HL-60 (cell line): ENCODE results near the gene FSIP1.

Source experiments
- GABPA ChIP-seq: IDR thresholded peaks from 2 replicates; pipeline ENCODE4 v1.6.1; 2012; ENCODE audit warnings: low read depth
- POLR2AphosphoS5 ChIP-seq: IDR thresholded peaks from 2 replicates; pipeline ENCODE4 v1.6.1; 2012; ENCODE audit warnings: low read depth
- REST ChIP-seq: IDR thresholded peaks from 2 replicates; pipeline ENCODE4 v1.6.1; 2012; ENCODE audit warnings: low read depth; ENCODE audit not compliant: insufficient replicate concordance
- SPI1 ChIP-seq: IDR thresholded peaks from 2 replicates; pipeline ENCODE4 v1.6.1; 2012; ENCODE audit warnings: low read depth, mild to moderate bottlenecking, borderline replicate concordance
- TF ChIP-seq, protein P1 (sequence below): IDR thresholded peaks from one replicate; pipeline ENCODE4 v1.5.1; 2011; ENCODE audit warnings: low read length, control low read depth, inconsistent platforms; ENCODE audit not compliant: insufficient read depth

DNA sequence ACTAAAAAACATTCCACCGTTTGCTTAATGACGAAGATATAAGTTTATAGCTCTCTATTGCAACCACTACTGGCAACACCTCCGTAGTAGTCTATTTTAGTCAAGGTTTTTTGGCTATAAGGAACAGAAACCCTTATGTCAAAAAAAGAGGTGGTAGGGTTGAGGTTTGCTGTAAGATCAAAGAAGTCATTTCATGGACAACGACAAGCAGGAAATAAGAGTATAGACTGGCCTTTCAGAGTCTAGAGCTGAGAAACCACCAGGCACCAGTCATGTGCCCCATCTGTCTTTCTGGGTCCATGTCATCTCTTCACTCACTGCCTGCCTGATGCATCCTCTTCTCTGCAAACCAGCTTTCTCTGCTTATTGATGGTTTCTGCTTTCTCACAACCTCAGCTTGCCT lies 159.1 kb downstream of the FSIP1 start:
- TF ChIP-seq, protein P1, sequence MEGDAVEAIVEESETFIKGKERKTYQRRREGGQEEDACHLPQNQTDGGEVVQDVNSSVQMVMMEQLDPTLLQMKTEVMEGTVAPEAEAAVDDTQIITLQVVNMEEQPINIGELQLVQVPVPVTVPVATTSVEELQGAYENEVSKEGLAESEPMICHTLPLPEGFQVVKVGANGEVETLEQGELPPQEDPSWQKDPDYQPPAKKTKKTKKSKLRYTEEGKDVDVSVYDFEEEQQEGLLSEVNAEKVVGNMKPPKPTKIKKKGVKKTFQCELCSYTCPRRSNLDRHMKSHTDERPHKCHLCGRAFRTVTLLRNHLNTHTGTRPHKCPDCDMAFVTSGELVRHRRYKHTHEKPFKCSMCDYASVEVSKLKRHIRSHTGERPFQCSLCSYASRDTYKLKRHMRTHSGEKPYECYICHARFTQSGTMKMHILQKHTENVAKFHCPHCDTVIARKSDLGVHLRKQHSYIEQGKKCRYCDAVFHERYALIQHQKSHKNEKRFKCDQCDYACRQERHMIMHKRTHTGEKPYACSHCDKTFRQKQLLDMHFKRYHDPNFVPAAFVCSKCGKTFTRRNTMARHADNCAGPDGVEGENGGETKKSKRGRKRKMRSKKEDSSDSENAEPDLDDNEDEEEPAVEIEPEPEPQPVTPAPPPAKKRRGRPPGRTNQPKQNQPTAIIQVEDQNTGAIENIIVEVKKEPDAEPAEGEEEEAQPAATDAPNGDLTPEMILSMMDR = no peak
- no peak for TF ChIP-seq POLR2AphosphoS5
- TF ChIP-seq REST = no peak
- TF ChIP-seq SPI1 = no peak
- TF ChIP-seq GABPA = no peak
